DLD1 (cell line): ENCODE measurements around the gene WBP2NL.
"Not testable (repeated sequence)": the region's sequence is repeated elsewhere in the genome, so short reads cannot be mapped to it uniquely, and the experiment has no call there.

ENCODE experiments used
- in situ Hi-C: cut with HindIII; loops from 2 replicates; pipeline ENCODE4 v1.10.0; 2017; ENCODE audit warnings: low sequenced_read_pairs

WBP2NL gene

DNA sequence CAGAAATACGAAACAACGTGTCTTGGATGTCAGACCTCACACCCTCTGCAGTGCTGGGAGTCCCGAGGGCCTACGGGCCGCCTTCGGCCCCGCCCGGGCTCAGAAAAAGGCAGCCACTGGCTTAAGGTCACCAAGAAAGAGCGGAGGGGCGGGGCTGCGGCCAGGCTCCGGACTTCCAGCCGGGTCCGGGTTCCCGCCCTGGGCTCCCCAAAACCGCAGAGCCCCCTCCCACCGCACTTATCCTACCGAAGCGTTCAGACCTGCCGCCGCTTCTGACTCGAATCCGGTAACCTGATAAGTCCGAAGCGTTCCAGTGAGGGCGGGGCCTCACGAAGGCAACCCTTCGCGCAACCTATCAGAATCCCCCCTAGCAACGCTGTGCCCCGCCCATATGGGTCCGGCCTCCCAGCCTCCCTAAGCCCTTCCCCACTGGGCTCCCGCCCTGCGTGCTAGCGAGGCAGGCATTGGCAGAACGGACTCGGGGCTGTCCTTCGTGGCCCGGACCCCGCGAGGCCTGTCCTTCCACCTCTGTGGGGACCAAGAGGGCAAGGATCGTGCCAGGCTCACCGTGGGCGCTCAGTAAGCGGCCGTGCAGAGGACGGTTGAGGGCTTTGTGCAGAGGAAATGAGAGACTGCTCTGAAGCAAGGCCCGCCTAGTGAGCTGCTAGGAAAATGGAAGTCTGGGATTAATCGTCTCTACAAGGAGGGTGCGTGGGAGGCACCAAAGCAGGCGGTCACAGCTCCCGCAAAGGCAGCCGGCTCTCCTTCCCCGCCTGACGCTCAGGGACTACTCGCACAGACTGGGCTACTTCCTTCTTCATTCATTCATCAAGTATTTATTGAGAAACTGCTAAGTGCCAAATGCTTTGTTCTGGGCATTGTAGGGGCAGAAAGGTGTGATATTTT is 72.2 kb downstream of the WBP2NL start, which contains the start of gene NAGA:
Gene NAGA, minus strand, starts transcription at position 296 of the 906 bp plus-strand sequence. CDS start 515 bp downstream, outside the sequence.
- in situ Hi-C loops = no loop called here

DNA sequence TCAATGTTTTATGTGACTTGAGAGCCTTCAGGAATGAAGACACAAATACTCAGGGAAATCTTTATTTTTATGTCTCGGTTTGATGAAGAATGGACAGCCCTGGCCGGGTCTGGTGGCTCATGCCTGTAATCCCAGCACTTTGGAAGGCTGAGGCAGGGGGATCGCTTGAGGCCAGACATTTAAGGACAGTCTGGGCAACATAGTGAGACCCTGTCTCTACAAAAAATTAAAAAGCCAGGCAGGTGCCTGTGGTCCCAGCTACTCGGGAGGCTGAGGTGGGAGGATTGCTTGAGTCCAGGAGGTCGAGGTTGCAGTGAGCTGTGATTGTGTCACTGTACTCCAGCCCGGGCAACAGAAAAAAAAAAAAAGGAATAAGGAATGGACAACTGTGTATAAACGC is 72.9 kb downstream of the WBP2NL start:
- in situ Hi-C loops = not testable (repeated sequence)

DNA sequence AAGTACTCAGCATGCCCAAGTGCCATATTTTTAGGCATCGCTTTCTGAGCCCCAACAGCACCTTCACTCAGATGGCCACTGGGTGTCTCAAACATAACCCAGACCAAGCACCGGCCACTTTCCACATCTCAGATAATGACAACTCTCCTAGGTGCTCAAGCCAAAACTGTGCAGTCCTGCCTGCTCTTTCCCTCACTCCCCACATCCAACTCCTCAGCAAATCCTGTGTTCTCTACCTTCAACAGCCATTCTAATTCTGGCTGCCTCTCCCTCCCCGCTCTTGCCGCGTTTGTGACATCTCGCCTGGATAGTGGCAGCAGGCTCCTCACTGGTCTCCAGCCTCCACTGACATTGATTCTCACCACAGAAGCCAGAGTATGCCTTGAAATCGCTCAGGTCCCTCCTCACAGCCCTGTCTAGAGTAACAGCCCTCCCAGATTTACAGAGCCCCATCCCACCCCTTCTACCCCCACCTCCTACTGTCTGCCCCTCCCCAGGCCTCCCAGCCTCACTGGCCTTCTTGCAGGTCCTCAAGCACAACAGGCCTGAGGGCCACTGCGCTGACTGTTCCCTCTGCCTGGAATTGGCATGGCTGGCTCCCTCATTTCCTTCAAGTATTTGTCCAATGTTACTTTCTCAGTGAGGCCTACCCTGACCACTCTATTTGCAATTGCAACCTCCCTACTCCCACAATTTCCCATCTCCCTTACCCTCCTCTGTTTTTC is 74.2 kb downstream of the WBP2NL start:
- in situ Hi-C loops = no loop called here

DNA sequence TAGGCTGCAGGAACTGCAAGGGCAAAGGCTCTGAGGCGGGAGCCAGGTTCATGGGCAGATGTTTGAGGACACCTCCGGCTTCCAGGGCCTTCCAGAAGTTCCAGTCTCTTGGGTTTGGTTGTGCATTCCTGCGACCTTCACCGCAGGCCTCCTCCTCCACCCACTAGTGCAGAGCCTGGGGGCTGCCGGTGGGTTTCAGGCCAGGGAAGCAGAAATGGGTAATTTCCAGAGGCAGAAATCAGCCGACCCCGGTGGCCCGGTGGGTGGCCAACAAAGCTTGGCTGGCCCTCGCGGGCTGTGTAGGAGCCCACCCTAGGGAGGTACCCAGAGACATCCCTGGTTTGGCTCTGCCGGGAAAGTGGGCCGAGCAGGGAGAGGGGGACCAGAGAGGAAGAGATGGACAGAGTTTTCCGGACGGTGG is 75.0 kb downstream of the WBP2NL start:
- in situ Hi-C loops = no loop called here

DNA sequence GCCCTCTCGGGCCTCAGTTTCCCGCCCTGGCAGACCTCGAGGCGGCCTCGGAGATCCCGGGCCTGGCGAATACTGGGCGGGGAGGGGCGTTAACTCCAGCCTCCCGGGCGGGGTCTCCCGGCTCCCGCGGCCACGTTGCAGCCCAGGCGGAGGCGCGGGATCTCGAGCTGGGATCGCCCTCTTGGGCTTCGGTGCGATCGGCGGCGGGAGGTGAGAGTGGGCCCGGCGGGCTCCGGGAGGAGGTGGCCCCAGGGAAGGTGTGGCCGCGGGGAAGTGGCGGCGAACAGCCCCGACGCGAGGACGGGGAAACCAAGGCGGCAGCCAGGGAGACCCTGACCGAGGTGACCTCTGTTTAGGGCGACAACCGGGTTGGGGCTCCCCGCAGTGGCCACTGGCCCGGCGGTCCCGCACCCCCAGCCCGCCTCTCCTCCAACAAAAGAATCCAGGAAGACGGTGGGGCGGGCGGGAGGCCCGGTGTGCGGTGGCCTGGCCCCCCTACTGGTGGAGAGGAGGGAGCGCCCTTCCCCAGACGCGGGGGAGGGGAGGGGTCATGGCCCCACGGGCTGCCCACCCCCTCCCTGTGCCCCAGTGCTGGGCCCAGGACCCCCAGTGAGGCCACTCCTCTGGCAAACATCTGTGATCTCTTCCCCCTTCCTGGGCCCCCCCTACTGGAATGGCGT is 75.7 kb downstream of the WBP2NL start, which contains the start of gene PHETA2:
Gene PHETA2, plus strand, starts transcription at position 117 of the 680 bp plus-strand sequence. CDS start 3,046 bp downstream, outside the sequence.
- in situ Hi-C loops = no loop called here

DNA sequence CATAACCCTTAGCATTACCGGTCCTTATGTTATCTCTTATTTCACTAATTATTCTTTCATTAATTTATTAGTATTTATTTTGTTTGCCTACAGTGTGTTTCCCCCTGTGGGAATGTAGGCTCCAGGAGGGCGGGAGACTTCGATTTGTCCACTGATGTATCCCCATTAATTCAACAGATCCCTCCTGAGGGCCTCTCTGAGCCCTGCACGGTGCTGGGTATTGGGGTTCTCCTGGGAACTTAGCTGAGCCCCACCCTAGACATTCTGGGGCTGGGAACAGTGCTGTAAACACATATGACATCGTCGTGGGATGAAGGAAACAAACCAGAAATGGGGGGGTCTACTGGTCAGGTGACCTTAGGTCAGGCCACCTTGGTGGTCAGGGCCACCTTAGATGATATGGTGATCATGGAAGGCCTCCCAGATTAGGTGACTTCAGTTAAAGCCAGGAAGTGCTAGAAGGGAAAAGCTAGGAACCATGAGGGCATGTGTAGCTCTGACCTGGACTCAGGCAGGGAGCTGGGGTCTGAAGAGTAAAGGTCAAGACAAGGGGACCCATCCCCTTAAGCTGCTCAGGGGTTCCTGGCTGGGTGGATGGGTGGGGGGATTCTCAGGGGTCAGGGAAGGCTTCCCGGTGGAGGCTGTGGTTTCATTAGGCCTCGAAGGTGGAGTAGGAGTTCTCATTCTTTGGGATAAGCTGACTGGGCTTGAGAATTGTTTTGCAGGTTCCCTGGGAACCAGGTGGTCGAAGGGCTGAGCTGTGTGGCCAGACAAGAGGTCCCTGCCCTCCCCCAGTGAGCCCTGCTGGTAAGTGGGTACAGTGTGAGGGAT is 76.5 kb downstream of the WBP2NL start:
- in situ Hi-C loops = no loop called here

DNA sequence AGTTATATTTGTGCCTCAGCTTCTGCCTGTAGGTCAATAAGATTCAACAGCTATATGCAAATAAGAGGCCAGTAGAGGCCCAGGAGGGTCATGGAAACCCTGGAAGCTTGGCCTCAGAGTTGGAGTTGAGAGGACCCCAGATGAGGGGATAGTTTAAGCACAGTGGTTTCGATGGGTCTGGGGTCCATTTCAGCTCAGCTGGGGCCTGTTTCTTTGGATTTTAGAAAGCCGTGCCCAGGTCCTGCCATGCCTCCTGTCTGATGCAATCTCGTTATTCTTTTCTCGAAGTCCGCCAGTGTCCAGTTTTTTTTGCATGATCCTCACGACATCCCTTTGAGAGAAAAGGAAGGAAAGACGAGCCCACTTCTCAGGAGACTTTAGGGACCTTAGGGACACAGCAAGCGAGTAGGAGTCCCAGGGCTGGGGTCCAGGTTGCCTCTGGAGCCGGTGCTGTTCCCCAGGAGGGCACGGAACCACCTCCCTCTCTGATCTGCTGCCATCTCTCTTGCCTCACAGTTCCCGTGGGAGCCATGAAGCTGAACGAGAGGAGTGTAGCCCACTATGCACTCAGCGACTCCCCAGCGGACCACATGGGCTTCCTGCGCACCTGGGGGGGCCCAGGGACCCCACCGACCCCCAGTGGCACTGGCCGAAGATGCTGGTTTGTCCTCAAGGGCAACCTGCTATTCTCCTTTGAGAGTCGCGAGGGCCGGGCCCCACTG is 78.3 kb downstream of the WBP2NL start:
- in situ Hi-C loops = no loop called here

DNA sequence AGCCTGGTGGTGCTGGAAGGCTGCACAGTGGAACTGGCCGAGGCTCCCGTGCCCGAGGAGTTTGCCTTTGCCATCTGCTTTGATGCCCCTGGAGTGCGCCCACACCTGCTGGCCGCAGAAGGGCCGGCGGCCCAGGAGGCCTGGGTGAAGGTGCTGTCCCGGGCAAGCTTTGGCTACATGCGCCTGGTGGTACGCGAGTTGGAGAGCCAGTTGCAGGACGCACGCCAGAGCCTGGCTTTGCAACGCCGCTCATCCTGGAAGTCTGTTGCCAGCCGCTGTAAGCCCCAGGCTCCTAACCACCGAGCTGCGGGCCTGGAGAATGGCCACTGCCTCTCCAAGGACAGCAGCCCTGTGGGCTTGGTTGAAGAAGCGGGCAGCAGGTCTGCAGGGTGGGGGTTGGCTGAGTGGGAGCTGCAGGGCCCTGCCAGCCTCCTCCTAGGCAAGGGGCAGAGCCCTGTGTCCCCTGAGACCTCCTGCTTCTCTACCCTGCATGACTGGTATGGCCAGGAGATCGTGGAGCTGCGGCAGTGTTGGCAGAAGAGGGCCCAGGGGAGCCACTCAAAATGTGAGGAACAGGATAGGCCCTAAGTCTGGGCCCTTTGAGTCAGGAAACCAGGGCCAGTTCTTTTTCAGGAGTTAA is 79.0 kb downstream of the WBP2NL start:
- in situ Hi-C loops = no loop called here
